ENCODE data around the gene SBDS.
"Not testable (repeated sequence)": the region's sequence is repeated elsewhere in the genome, so short reads cannot be mapped to it uniquely, and the experiment has no call there.

Gene SBDS

GRCh38 chr7:66995050-66995776 is at the start of gene SBDS:
Gene SBDS, minus strand, starts transcription at chr7:66995586. Its CDS starts 169 bp downstream, at chr7:66995417.
- peak; percentile 63 for DNase-seq (ENCODE audit: low spot score)

GRCh38 chr7:67043559-67043930 is 48.2 kb upstream of the SBDS start:
- DNase-seq (ENCODE audit: low spot score) = not testable (repeated sequence)

- not testable (repeated sequence) for DNase-seq (ENCODE audit: low spot score)
Measured at GRCh38 chr7:67042781-67043558, 47.6 kb upstream of the SBDS start.

GRCh38 chr7:67040832-67041231 is 45.4 kb upstream of the SBDS start:
- DNase-seq (ENCODE audit: low spot score) = not testable (repeated sequence)

- not testable (repeated sequence) for DNase-seq (ENCODE audit: low spot score)
Measured at GRCh38 chr7:67036432-67037395, 41.3 kb upstream of the SBDS start.

GRCh38 chr7:67033251-67033650 is 37.9 kb upstream of the SBDS start:
- DNase-seq (ENCODE audit: low spot score) = no peak

- not testable (repeated sequence) for DNase-seq (ENCODE audit: low spot score)
Measured at GRCh38 chr7:67031685-67032084, 36.3 kb upstream of the SBDS start.

GRCh38 chr7:67025459-67025858 is 30.1 kb upstream of the SBDS start:
- not testable (repeated sequence) for DNase-seq (ENCODE audit: low spot score)

- DNase-seq (ENCODE audit: low spot score) = no peak
Measured at GRCh38 chr7:67022511-67022910, 27.1 kb upstream of the SBDS start.

GRCh38 chr7:67021260-67021659 is 25.9 kb upstream of the SBDS start:
- no peak for DNase-seq (ENCODE audit: low spot score)

GRCh38 chr7:67019562-67020390 is 24.4 kb upstream of the SBDS start:
- DNase-seq (ENCODE audit: low spot score) = no peak

GRCh38 chr7:67018940-67019339 is 23.6 kb upstream of the SBDS start:
- DNase-seq (ENCODE audit: low spot score) = no peak

GRCh38 chr7:67017971-67018370 is 22.6 kb upstream of the SBDS start:
- not testable (repeated sequence) for DNase-seq (ENCODE audit: low spot score)

GRCh38 chr7:67014076-67014622 is 18.8 kb upstream of the SBDS start:
- DNase-seq (ENCODE audit: low spot score) = not testable (repeated sequence)

GRCh38 chr7:67009677-67010076 is 14.3 kb upstream of the SBDS start:
- not testable (repeated sequence) for DNase-seq (ENCODE audit: low spot score)

- DNase-seq (ENCODE audit: low spot score) = no peak
Measured at GRCh38 chr7:67008260-67008659, 12.9 kb upstream of the SBDS start.

GRCh38 chr7:67006965-67007364 is 11.6 kb upstream of the SBDS start:
- DNase-seq (ENCODE audit: low spot score) = no peak

GRCh38 chr7:67004145-67004544 is 8.8 kb upstream of the SBDS start:
- DNase-seq (ENCODE audit: low spot score) = not testable (repeated sequence)

GRCh38 chr7:67000601-67001258 is 5.3 kb upstream of the SBDS start:
- not testable (repeated sequence) for DNase-seq (ENCODE audit: low spot score)

- DNase-seq (ENCODE audit: low spot score) = peak; percentile 80
Measured at GRCh38 chr7:66996444-66997191, 1.2 kb upstream of the SBDS start, which contains the start of gene TYW1. Gene TYW1, plus strand, starts transcription at chr7:66996833. Its CDS starts 146 bp downstream, at chr7:66996979.

Data from germinal center (tissue), 1 donor.